CD4-positive, alpha-beta T cell treated with Interferon gamma for 1 hour (primary cell): ENCODE data around the gene TMA7.

Experiments used
- DNase-seq: peaks from one replicate; pipeline ENCODE4 v3.0.0-alpha.2; 2020

Gene TMA7

GRCh38 chr3:48409291-48410201, 30.5 kb upstream of the TMA7 start:
- no peak for DNase-seq

GRCh38 chr3:48410205-48411040, 29.6 kb upstream of the TMA7 start:
- DNase-seq = no peak

GRCh38 chr3:48411041-48411588, 28.9 kb upstream of the TMA7 start:
- no peak for DNase-seq

- no peak for DNase-seq
These were observed 28.3 kb upstream of the TMA7 start for GRCh38 chr3:48411606-48412374.

GRCh38 chr3:48412375-48413001, 27.6 kb upstream of the TMA7 start:
- DNase-seq = no peak

GRCh38 chr3:48413086-48413485, 27.0 kb upstream of the TMA7 start:
- no peak for DNase-seq

- no peak for DNase-seq
These were observed 26.4 kb upstream of the TMA7 start for GRCh38 chr3:48413611-48414010.

GRCh38 chr3:48414376-48415250, 25.4 kb upstream of the TMA7 start:
- DNase-seq = no peak

GRCh38 chr3:48415251-48415953, 24.7 kb upstream of the TMA7 start:
- no peak for DNase-seq

GRCh38 chr3:48416091-48416505, 24.0 kb upstream of the TMA7 start:
- no peak for DNase-seq

GRCh38 chr3:48416546-48416945, 23.5 kb upstream of the TMA7 start:
- DNase-seq = no peak

- no peak for DNase-seq
These were observed 22.4 kb upstream of the TMA7 start for GRCh38 chr3:48417529-48418108.

- DNase-seq = no peak
These were observed 21.9 kb upstream of the TMA7 start for GRCh38 chr3:48418140-48418539.

GRCh38 chr3:48418651-48419050, 21.4 kb upstream of the TMA7 start:
- no peak for DNase-seq

GRCh38 chr3:48419149-48419548, 20.9 kb upstream of the TMA7 start:
- no peak for DNase-seq

- no peak for DNase-seq
These were observed 20.5 kb upstream of the TMA7 start for GRCh38 chr3:48419597-48419996.

- no peak for DNase-seq
These were observed 19.5 kb upstream of the TMA7 start for GRCh38 chr3:48420561-48420960.

GRCh38 chr3:48422272-48422671, 17.8 kb upstream of the TMA7 start:
- no peak for DNase-seq

GRCh38 chr3:48422681-48423080, 17.4 kb upstream of the TMA7 start:
- DNase-seq = no peak

- no peak for DNase-seq
These were observed 16.7 kb upstream of the TMA7 start for GRCh38 chr3:48423241-48423882.
